Activated CD4-positive, alpha-beta memory T cell treated with anti-CD3 and anti-CD28 coated beads for 36 hours (primary cell): ENCODE results near the gene ABTB1. TPM values are rescaled to one million over a fixed set of nuclear protein-coding genes. Genes with fewer than 3 reads are reported as not detected.

Source experiments
- CTCF ChIA-PET: fragments of 350-600 bp; sonication (Branson Sonifier 250); formaldehyde crosslinking; loops from one replicate; lab custom pipeline; 2021; ENCODE audit warnings: antibody characterized with exemption, inconsistent platforms; lab: Charles Lee
- POLR2A ChIA-PET: fragments of 350-600 bp; sonication (Branson Sonifier 250); formaldehyde crosslinking; loops from one replicate; lab custom pipeline; 2021; ENCODE audit warnings: antibody characterized with exemption; lab: Charles Lee
- DNase-seq: peaks from one replicate; pipeline ENCODE4 v3.0.0-alpha.2; 2020
- H3K27ac Mint-ChIP-seq: one replicate; pipeline ENCODE4 v1.8.0; 2021; ENCODE audit warnings: mixed read lengths
- H3K27me3 Mint-ChIP-seq: one replicate; pipeline ENCODE4 v1.8.0; 2021; ENCODE audit warnings: mixed read lengths
- H3K36me3 Mint-ChIP-seq: one replicate; pipeline ENCODE4 v1.8.0; 2021; ENCODE audit warnings: mixed read lengths
- H3K4me1 Mint-ChIP-seq: one replicate; pipeline ENCODE4 v1.8.0; 2021; ENCODE audit warnings: low read depth, mixed read lengths
- H3K4me3 Mint-ChIP-seq: one replicate; pipeline ENCODE4 v1.8.0; 2021; ENCODE audit warnings: mild to moderate bottlenecking, mixed read lengths
- H3K9me3 Mint-ChIP-seq: one replicate; pipeline ENCODE4 v1.8.0; 2021; ENCODE audit warnings: mixed read lengths
- intact Hi-C: fragments of 100-400 bp; cut with micrococcal nuclease; formaldehyde crosslinking; loops from one replicate; pipeline ENCODE4 v1.15.1; 2023
- total RNA-seq, 2 experiments: library from RNA; stranded (reverse); gene quantifications; one replicate each; pipeline ENCODE4 v1.2.3, GENCODE V29; 2021

Gene ABTB1
- 10 to 100 TPM; 14.8 TPM for total RNA-seq

DNA sequence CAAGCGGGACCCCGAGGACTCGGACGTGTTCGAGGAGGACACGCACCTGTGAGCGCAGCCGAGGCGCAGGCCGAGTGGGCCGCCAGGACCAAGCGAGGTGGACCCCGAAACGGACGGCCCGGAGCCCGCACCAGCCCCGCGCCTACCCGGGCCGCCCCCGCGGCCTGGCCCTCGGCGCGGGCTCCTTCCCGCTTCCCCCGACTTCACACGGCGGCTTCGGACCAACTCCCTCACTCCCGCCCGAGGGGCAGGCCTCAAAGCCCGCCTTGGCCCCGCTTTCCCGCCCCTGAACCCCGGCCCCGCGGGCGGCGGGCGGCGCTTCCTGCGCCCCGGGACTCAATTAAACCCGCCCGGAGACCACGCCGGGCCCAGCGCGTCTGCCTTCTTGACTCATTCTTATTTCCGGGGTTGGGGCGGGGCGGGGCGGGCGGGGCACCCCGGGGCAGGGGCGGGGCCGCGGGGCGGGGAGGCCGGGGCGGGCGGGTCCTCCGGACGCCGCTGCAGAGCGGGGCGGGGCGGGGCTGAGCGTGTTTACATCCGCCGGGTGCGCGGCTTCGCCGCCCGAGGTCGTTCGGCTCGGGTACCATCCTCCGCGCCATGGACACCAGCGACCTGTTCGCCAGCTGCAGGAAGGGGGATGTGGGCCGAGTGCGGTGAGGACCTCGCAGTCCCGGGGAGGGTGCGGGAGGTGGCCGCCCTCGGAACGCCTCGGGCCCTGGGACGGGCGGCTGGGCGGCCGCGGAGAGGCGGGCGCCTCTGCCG is at the start of gene ABTB1:
ABTB1 (plus strand) TSS at position 524 of the 762 bp plus-strand sequence; CDS start at position 598, 74 bp downstream.
- peaks cover 23% of the 10 kb centered on the region for H3K4me1 Mint-ChIP-seq
- ChIA-PET CTCF (interaction anchor here (1.9 to 2.0 kb wide), 2 partner anchors 97 to 461 kb away, joined by 4 to 9 read pairs; no protein-coding TSS in a partner anchor), POLR2A (interaction anchor here (0.6 to 1.8 kb wide), 4 partner anchors 10 to 74 kb away, joined by 3 to 15 read pairs (median 4); partner anchors contain the start of gene MCM2)
- peak within 1 kb of the TSS; percentile 89 for H3K4me3 Mint-ChIP-seq
- no peaks in the 10 kb centered on the region for H3K27me3 Mint-ChIP-seq
- DNase-seq, result peak; percentile 91
- H3K27ac Mint-ChIP-seq, result peak within 1 kb of the TSS; percentile 89
- no peaks in the 10 kb centered on the region for H3K9me3 Mint-ChIP-seq
- intact Hi-C loops, result loop anchor here (1.0 to 5.0 kb wide), 7 partner anchors 24 to 1755 kb away; partner anchors contain the start of genes EEFSEC, MCM2 and TPRA1
- H3K36me3 Mint-ChIP-seq, result no peaks in the 10 kb centered on the region

DNA sequence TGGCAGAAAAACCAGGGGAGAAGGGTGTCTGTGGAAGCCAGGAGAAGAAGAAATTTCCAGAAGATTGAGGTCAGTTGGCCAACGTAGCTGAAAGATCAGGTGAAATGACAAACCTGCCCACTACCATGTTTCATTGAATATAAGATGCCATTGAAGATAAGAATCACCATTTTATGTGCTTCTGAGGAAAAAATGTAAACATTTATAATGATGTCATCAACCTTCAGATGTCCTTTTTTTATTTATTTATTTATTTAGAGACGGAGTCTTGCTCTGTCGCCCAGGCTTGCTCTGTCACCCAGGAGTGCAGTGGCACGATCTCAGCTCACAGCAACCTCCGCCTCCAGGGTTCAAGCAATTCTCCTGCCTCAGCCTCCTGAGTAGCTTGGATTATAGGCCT is 48.7 kb upstream of the ABTB1 start:
- Mint-ChIP-seq H3K9me3 (no peaks in the 10 kb centered on the region), H3K4me1 (peaks cover 14% of the 10 kb centered on the region), H3K27me3 (peaks cover 8% of the 10 kb centered on the region), H3K4me3 (no peak overlapping the region), H3K36me3 (peaks cover 19% of the 10 kb centered on the region), H3K27ac (no peak overlapping the region)
- POLR2A ChIA-PET, result interaction anchor here (0.7 kb wide), 1 partner anchor 291 kb away, joined by 3 read pairs; the partner anchor contains the start of gene KBTBD12
- intact Hi-C loops, result no loop called here
- DNase-seq, result no peak
- CTCF ChIA-PET, result no interaction called here

DNA sequence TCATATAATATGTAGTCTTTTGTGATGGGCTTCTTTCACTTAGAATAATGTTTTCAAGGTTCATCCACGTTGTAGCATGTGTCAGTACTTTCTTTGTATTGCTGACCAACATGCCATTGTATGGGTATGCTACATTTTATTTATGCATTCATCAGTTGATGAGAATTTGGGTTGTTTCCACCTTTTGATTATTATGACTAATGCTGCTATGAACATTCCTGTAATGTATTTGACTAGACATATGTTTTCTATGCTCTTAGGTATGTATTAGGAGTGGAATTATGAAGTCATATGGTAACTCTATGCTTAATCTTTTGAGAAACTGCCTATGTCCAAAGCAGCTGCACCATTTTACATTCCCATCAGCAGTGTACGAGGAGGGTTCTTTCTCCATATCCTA is 46.9 kb upstream of the ABTB1 start:
- H3K27me3 Mint-ChIP-seq, result peaks cover 17% of the 10 kb centered on the region
- H3K36me3 Mint-ChIP-seq, result peaks cover 13% of the 10 kb centered on the region
- no peaks in the 10 kb centered on the region for H3K9me3 Mint-ChIP-seq
- POLR2A ChIA-PET, result no interaction called here
- H3K27ac Mint-ChIP-seq, result no peak overlapping the region
- CTCF ChIA-PET, result interaction anchor here (0.9 to 1.4 kb wide), 2 partner anchors 51 kb away, joined by 3 read pairs; no protein-coding TSS in a partner anchor
- no peak for DNase-seq
- intact Hi-C loops, result no loop called here
- H3K4me1 Mint-ChIP-seq, result peaks cover 25% of the 10 kb centered on the region
- H3K4me3 Mint-ChIP-seq, result no peak overlapping the region

DNA sequence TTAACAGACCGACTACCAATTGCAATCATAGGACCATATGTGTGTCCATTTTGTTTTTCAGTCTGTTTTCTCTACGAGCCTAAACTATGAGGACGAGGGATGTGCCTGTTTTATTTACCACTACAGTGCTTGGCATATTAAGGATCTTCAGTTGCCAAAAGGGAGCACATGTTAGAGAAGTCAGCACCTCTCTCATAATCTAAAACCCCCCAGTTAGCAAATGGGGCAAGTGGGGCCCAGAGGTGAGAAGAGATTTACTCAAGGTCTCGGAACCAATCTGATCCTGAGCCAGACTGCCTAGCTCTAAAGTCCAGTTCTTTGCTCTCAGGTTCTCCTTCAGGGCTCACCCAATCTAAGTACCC is 44.3 kb upstream of the ABTB1 start:
- H3K27ac Mint-ChIP-seq, result no peak overlapping the region
- no peak for DNase-seq
- peaks cover 20% of the 10 kb centered on the region for H3K27me3 Mint-ChIP-seq
- peaks cover 25% of the 10 kb centered on the region for H3K4me1 Mint-ChIP-seq
- H3K36me3 Mint-ChIP-seq, result no peaks in the 10 kb centered on the region
- ChIA-PET CTCF (no interaction called here), POLR2A (interaction anchor here (0.6 kb wide), 1 partner anchor 469 kb away, joined by 4 read pairs; no protein-coding TSS in a partner anchor)
- intact Hi-C loops, result no loop called here
- H3K9me3 Mint-ChIP-seq, result no peaks in the 10 kb centered on the region
- peak overlapping the region; percentile 55 for H3K4me3 Mint-ChIP-seq

DNA sequence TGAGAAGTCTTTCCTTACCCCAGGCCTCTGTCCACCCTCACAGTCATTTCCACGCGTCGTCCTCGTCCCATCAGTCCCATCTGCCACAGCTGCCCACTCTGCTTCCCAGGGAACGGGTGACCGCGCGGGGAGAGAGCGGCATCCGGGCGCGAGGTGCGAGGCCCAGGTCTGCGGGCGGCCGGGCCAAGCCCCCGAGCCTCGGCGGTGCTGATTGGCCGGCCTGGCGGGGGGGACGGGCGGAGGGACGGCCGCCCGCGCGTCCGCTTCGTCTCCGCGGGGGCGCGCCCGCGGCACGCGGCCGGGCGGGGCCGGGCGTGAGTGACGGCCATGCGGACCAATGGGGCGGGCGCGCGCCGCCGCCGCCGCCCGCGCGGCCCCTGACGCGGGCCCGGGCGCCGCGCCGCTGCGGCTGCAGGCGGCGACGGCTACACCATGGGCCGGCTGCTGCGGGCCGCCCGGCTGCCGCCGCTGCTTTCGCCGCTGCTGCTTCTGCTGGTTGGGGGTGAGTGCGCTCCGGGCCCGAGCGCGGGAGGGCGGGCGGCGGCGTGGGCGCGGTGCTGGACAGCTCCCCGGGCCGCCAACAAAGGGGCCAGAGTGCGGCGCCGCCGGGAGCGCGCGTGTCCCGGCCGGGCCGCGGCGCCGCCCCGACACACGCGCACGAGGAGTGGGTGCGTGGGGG is 43.8 kb upstream of the ABTB1 start, which contains the start of gene PODXL2:
PODXL2 (plus strand) TSS at position 398 of the 679 bp plus-strand sequence; CDS start at position 433, 35 bp downstream.
- H3K9me3 Mint-ChIP-seq, result no peaks in the 10 kb centered on the region
- H3K27me3 Mint-ChIP-seq, result peaks cover 22% of the 10 kb centered on the region
- peak within 1 kb of the TSS; percentile 55 for H3K4me3 Mint-ChIP-seq
- no peaks in the 10 kb centered on the region for H3K36me3 Mint-ChIP-seq
- DNase-seq, result peak; percentile 38
- intact Hi-C loops, result no loop called here
- ChIA-PET POLR2A (interaction anchor here (0.6 kb wide), 1 partner anchor 468 kb away, joined by 4 read pairs; no protein-coding TSS in a partner anchor), CTCF (no interaction called here)
- H3K4me1 Mint-ChIP-seq, result peaks cover 25% of the 10 kb centered on the region
- no peak within 1 kb of the TSS for H3K27ac Mint-ChIP-seq

DNA sequence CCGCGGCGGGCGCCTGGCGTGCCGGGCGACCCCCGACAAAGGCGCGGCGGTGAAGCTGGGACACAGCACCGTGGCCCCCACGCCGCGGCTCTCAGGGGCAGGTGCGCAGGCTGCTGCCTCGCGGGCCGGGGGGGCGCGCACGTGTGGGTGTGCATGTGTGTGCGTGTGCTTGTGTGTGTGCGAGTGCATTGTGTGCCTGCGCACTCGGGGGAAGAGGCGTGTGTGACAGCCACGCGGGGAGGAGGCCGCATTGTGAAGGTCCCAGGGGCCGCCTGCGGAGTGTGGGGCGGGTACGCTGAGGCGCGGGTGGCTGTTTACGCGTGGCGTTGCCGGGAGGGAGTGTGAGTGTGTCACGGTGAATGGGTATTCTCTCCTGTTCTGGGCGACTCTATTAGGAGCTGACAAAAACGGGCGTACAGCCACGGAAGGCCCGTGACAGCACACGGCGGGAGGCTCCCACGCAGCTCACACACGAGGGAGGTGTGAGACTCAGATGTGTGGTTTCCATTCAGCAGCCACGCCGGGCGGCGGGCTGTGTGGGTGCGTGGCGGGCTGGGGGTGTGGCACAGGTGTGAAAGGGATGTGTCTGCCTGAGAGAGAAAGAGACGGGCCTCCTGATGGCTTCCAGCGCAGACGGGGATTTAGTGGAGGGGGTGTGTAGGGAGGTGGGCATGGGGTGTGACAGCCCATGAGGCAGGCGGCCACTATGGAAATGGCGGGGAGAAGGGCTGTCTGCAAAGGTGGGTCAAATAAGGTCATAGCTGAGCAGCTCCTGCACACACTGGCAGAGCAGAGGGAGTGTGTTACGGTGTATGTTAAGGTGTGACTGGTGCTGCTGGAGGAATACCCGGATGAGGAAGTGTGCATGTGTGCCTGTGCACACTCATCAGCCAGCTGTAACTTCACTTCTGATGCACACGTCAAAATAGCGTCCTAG is 43.0 kb upstream of the ABTB1 start:
- Mint-ChIP-seq H3K27ac (no peak overlapping the region), H3K9me3 (no peaks in the 10 kb centered on the region), H3K4me1 (peaks cover 25% of the 10 kb centered on the region), H3K27me3 (peaks cover 22% of the 10 kb centered on the region), H3K36me3 (no peaks in the 10 kb centered on the region), H3K4me3 (peak overlapping the region; percentile 51)
- ChIA-PET POLR2A (interaction anchor here (0.9 kb wide), 1 partner anchor 31 kb away, joined by 3 read pairs; the partner anchor contains the start of gene MCM2), CTCF (no interaction called here)
- intact Hi-C loops, result loop anchor here (5.0 kb wide), 1 partner anchor 32 kb away; the partner anchor contains the start of gene MCM2
- DNase-seq, result peak; percentile 45

DNA sequence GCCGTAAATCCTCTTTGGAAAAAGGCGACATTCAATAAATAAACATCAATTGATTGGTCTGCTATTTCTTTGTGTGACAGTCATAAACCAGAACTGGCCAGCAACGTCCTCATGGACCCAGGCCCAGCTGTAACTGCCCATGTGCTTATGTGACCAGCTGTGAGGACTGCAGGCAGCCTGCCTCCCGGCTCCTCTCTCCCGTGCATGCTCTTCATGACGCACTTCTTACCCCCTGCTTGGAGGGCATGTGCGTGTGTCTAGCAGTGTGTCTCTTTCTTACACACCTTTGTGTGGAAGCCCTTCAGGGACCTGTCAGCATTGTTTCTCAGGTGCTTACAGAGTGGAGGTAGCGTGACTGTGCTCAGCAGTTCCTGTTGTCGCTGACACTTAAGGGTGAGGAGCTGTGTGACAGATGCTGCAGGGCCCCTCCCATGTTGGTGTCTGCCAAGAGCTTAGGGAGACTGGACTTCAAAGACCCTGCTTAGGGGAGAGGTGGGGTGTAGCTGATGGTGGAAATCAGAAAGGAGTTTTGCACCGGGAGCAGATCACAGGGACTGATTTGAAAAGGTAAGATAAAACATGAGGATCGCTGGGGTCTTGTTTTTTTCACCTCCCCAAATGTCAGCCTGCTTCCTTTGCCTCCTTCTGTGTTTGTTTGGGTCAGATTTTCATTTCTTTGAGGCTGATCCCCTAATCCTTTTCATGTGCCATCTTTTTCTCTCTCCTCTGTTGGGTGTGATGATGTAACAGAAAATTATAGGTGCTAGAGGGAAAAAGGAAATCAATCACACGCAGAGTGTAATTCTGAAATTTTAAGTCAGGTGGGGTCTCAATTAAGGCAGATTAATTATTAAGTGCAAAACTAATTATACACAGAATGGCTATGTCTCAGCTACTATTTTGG is 41.7 kb upstream of the ABTB1 start:
- H3K27ac Mint-ChIP-seq, result no peak overlapping the region

DNA sequence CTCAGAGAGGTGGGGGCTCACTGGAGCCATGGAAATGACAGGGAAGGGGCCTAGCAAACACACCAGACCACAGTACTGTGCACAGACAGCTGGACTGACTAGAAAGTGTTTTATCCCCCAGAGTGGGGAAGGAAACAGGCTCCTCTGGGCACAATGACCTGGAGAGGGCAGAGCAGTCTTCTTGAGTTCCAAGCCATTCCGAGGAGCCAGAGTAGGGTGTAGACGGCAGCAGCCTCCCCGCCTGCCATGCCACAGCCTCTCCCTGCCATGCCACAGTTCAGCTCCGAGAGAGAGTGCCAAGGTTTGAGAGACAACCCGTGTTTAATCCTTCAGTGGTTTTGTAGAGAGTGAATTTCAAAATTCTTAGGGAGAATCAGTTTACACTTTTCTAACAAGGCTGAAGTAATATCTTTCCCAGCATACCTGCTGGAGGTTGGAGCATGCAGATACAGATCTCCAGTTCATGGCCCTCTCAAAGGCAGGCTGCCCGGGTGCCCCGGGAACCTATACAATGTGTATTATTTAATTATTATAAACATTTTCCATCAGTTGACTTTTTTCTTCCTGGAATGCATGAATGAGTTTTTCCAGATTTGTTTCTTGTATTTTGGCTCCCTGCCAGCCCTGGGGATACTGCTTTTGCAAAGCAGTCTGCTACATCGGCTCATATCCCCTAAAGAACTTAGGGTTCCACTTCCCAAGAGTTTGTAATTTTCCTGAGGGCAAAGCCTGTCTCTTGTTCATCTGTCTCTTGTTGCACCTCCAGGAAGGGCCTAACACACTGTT is 40.5 kb upstream of the ABTB1 start:
- intact Hi-C loops, result loop anchor here (5.0 kb wide), 1 partner anchor 35 kb away; the partner anchor contains the start of gene MCM2
- peaks cover 22% of the 10 kb centered on the region for H3K27me3 Mint-ChIP-seq
- no peak for DNase-seq
- CTCF ChIA-PET, result no interaction called here
- POLR2A ChIA-PET, result interaction anchor here (0.6 kb wide), 1 partner anchor 60 kb away, joined by 3 read pairs; no protein-coding TSS in a partner anchor
- H3K27ac Mint-ChIP-seq, result no peak overlapping the region
- H3K4me3 Mint-ChIP-seq, result no peak overlapping the region
- H3K9me3 Mint-ChIP-seq, result no peaks in the 10 kb centered on the region
- no peaks in the 10 kb centered on the region for H3K36me3 Mint-ChIP-seq
- H3K4me1 Mint-ChIP-seq, result peaks cover 17% of the 10 kb centered on the region

More for the DNA sequence above, 41.7 kb upstream of the ABTB1 start:
- peaks cover 22% of the 10 kb centered on the region for H3K27me3 Mint-ChIP-seq
- H3K4me1 Mint-ChIP-seq, result peaks cover 22% of the 10 kb centered on the region
- ChIA-PET CTCF (no interaction called here), POLR2A (no interaction called here)
- H3K9me3 Mint-ChIP-seq, result no peaks in the 10 kb centered on the region
- intact Hi-C loops, result loop anchor here (5.0 kb wide), 1 partner anchor 34 kb away; the partner anchor contains the start of gene MCM2
- no peak for DNase-seq
- H3K4me3 Mint-ChIP-seq, result no peak overlapping the region
- H3K36me3 Mint-ChIP-seq, result no peaks in the 10 kb centered on the region

DNA sequence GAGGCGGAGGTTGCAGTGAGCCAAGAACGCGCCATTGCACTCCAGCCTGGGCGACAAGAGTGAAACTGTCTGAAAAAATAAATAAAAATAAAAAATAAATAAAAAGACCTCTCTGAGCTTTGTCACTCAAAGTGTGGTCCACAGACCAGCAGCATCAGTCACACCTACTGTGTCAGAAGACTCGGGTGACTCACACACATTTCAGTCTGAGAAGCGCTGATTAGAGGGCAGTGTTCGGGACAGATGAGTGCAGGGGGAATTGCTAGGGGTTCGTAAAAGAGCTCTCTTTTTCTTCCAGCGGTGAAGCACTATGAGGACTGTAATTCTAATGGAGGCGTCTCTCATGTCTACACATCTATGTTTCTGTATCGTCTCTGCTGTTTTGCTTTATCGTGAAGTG is 38.1 kb upstream of the ABTB1 start:
- Mint-ChIP-seq H3K4me3 (no peak overlapping the region), H3K27ac (no peak overlapping the region), H3K36me3 (no peaks in the 10 kb centered on the region), H3K27me3 (peaks cover 12% of the 10 kb centered on the region), H3K9me3 (no peaks in the 10 kb centered on the region), H3K4me1 (peaks cover 9% of the 10 kb centered on the region)
- ChIA-PET CTCF (no interaction called here), POLR2A (no interaction called here)
- no peak for DNase-seq
- intact Hi-C loops, result loop anchor here (5.0 kb wide), 1 partner anchor 37 kb away; the partner anchor contains the start of gene MCM2

DNA sequence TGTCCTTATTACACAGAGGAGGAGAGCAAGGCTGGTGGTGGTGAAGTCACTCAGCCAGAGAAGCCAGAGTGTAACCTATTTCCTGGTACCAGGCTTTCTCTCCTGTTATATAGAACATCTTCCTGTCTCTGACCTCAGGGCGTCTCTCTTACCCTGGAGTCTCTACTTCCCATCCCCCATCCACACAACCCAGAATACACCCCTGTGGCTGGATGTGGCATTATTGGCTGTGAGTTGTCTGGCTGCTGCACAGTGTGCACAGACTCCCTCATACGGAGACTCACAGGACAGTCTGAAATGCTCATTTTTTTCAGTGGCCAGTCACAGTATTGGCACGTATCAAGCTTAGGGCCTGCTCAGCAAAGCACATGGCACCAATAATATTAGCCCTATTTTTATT is 35.2 kb upstream of the ABTB1 start:
- Mint-ChIP-seq H3K36me3 (no peaks in the 10 kb centered on the region), H3K27ac (no peak overlapping the region), H3K27me3 (peaks cover 2% of the 10 kb centered on the region), H3K4me1 (no peaks in the 10 kb centered on the region), H3K9me3 (no peaks in the 10 kb centered on the region), H3K4me3 (no peak overlapping the region)
- ChIA-PET POLR2A (no interaction called here), CTCF (interaction anchor here (1.4 to 1.8 kb wide), 2 partner anchors 13 to 62 kb away, joined by 3 to 5 read pairs; no protein-coding TSS in a partner anchor)
- peak; percentile 49 for DNase-seq
- intact Hi-C loops, result no loop called here
